ENCODE results near the gene PDGFB. TPM values are rescaled to one million over a fixed set of nuclear protein-coding genes. Genes with fewer than 3 reads are reported as not detected.

PDGFB gene
- total and polyA plus RNA-seq, 2 experiments from 2014 or later: 2.2 to 8.0 TPM

DNA sequence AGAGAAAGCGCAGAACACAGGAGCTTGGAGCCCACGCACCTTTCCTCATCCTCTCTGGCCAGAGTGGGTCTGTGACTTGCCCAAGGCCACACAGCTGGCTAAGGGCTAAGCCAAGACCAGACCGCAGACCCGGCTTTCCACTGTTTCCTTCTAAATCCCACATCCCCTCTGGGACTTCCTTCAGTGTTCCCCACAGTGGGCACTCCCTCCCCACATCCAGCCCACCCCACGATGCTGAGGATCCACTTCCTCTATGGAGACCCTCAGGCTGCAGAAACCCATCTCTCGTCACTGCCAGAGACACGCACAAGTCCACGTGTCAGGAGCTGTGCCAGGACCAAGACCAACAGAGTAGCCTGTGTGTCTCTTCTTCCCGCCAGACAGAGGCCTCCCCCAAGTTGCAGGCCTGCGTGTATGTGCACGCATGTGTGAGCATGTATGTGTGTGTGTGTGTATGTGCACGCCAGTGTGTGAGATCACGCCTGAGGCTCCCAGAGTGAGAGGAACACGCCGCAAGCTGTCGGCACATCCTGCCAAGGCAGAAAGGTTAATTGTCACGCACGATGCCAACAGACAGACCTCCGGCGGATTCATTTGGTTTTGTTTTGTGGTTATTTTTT, 21.6 kb downstream of the PDGFB start:
- H3K27ac Mint-ChIP-seq: no peak overlapping the region
- DNase-seq (ENCODE audit: low spot score): no peak

DNA sequence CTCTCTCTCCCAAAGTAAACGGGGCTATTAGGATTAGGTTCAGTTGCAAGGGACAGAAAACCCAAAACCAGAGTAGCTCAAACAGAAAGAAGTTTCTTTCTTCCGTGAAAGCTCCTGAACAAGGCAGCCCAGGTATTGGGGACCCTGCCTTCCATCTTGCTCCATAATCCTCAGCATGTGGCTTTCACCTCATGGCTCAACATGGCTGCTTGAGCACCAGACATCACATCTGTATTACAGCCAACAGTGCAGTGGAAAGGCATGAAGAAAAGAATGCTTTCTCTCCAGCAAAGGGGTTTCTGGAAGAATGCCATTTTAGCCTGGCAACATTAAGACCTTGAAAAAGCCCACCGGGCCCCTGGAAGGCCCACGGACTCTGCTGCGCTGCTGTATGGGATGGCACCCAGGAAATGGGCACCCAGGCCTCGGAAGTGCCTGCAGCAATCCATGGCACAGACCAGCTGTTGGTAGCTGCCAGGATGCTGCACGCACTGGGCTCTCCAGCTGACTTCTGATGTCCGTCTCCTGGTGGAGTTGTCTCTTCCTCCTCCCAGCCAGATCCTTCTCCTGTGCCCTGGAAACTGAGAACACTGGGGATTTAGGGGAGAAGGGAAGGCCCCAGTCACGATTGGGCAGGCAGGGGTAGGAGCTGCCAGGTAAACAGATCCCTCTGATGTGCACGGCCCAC, 22.6 kb downstream of the PDGFB start:
- Mint-ChIP-seq H3K27me3 (ENCODE audit: insufficient read depth, low read depth, poor library complexity) (peaks cover 7% of the 10 kb centered on the region), H3K27ac (no peak overlapping the region), H3K9me3 (peaks cover 22% of the 10 kb centered on the region), H3K36me3 (ENCODE audit: low read depth) (peaks cover 40% of the 10 kb centered on the region), H3K4me1 (peaks cover 5% of the 10 kb centered on the region), H3K4me3 (no peak overlapping the region)
- Histone ChIP-seq H3K9me2 (ENCODE audit: insufficient read depth) (peaks cover 5% of the 10 kb centered on the region; the same call in 1 of the 2 replicates), H3K27ac (ENCODE audit: low read depth) (no peak overlapping the region), H3K4me2 (no peak overlapping the region), H4K20me1 (replicated peaks; ENCODE audit: insufficient read depth) (no peaks in the 10 kb centered on the region), H3K27me3 (ENCODE audit: insufficient read depth) (no peaks in the 10 kb centered on the region), H3F3A (replicated peaks; ENCODE audit: low read depth) (no peaks in the 10 kb centered on the region), H2AFZ (no peak overlapping the region), H3K36me3 (ENCODE audit: insufficient read depth) (no peaks in the 10 kb centered on the region), H3K4me3 (no peak overlapping the region), H3K4me1 (ENCODE audit: insufficient read depth) (no peaks in the 10 kb centered on the region), H3K79me2 (replicated peaks; ENCODE audit: insufficient read depth) (no peaks in the 10 kb centered on the region)
- DNase-seq (ENCODE audit: low spot score) (no peak), ATAC-seq (no peak)
- TF ChIP-seq NANOG (IDR thresholded peaks at IDR 0.05; ENCODE audit: borderline replicate concordance) (no peak), ZNF331 (CRISPR knock-in tag; IDR thresholded peaks at IDR 0.05; ENCODE audit: low read depth) (no peak), CTCF (conservative IDR thresholded peaks at IDR 0.05; ENCODE audit: low read depth in 2 of 2) (no peak), CREB1 (CRISPR knock-in tag; IDR thresholded peaks at IDR 0.05; ENCODE audit: low read depth) (no peak), STAT1 (IDR thresholded peaks at IDR 0.05; ENCODE audit: unreplicated experiment) (no peak)

More for the DNA sequence above, 21.6 kb downstream of the PDGFB start:
- Histone ChIP-seq H3K27ac (ENCODE audit: low read depth) (no peak overlapping the region), H3F3A (replicated peaks; ENCODE audit: low read depth) (no peaks in the 10 kb centered on the region), H3K4me3 (no peak overlapping the region), H2AFZ (no peak overlapping the region), H3K27me3 (ENCODE audit: insufficient read depth) (no peaks in the 10 kb centered on the region), H3K36me3 (ENCODE audit: insufficient read depth) (no peaks in the 10 kb centered on the region), H3K79me2 (replicated peaks; ENCODE audit: insufficient read depth) (no peaks in the 10 kb centered on the region), H3K4me2 (no peak overlapping the region), H3K4me1 (ENCODE audit: insufficient read depth) (no peaks in the 10 kb centered on the region), H4K20me1 (replicated peaks; ENCODE audit: insufficient read depth) (no peaks in the 10 kb centered on the region), H3K9me2 (ENCODE audit: insufficient read depth) (peaks cover 5% of the 10 kb centered on the region; the same call in 1 of the 2 replicates)
- Mint-ChIP-seq H3K9me3 (peaks cover 17% of the 10 kb centered on the region), H3K27me3 (ENCODE audit: insufficient read depth, low read depth, poor library complexity) (peaks cover 7% of the 10 kb centered on the region), H3K4me1 (peaks cover 5% of the 10 kb centered on the region), H3K4me3 (no peak overlapping the region), H3K36me3 (ENCODE audit: low read depth) (peaks cover 43% of the 10 kb centered on the region)
- no peak for ATAC-seq
- TF ChIP-seq ZNF331 (CRISPR knock-in tag; IDR thresholded peaks at IDR 0.05; ENCODE audit: low read depth): no peak
- no peak for TF ChIP-seq EZH2 (IDR thresholded peaks at IDR 0.05; ENCODE audit: low read depth, unreplicated experiment)
- TF ChIP-seq CTCF (conservative IDR thresholded peaks at IDR 0.05; ENCODE audit: low read depth in 2 of 2): no peak

Measured in GM23338 (cell line).